H9 (cell line): ENCODE measurements around the gene PLXNA4. TPM values are rescaled to one million over a fixed set of nuclear protein-coding genes. Genes with fewer than 3 reads are reported as not detected.

Experiments
- DNase-seq: peaks from one replicate; pipeline ENCODE4 v3.0.0-alpha.2; 2017
- H2AFZ ChIP-seq: one replicate; pipeline ENCODE4 v1.6.1; 2013; ENCODE audit warnings: mild to moderate bottlenecking, low read length, control low read depth, moderate library complexity
- H2AK5ac ChIP-seq: 2 replicates; pipeline ENCODE4 v1.6.1; 2013; ENCODE audit warnings: low read length, control low read depth, mixed read lengths; ENCODE audit not compliant: insufficient read length
- H2BK120ac ChIP-seq: one replicate; pipeline ENCODE4 v1.6.1; 2013; ENCODE audit warnings: low read depth, mild to moderate bottlenecking, low read length, control low read depth, inconsistent platforms; ENCODE audit not compliant: poor library complexity, severe bottlenecking
- H2BK12ac ChIP-seq: 2 replicates; pipeline ENCODE4 v1.6.1; 2013; ENCODE audit warnings: low read length, control low read depth, mixed read lengths, low read depth; ENCODE audit not compliant: insufficient read length
- H2BK15ac ChIP-seq: 2 replicates; pipeline ENCODE4 v1.6.1; 2013; ENCODE audit warnings: low read depth, low read length, control low read depth
- H2BK20ac ChIP-seq: one replicate; pipeline ENCODE4 v1.6.1; 2013; ENCODE audit warnings: low read depth, mild to moderate bottlenecking, low read length, control low read depth, inconsistent platforms; ENCODE audit not compliant: poor library complexity, severe bottlenecking
- H2BK5ac ChIP-seq: 2 replicates; pipeline ENCODE4 v1.6.1; 2013; ENCODE audit warnings: low read length, control low read depth, mixed read lengths; ENCODE audit not compliant: insufficient read length
- H3K14ac ChIP-seq: 2 replicates; pipeline ENCODE4 v1.6.1; 2013; ENCODE audit warnings: low read length, control low read depth; ENCODE audit not compliant: insufficient read depth
- H3K18ac ChIP-seq: 2 replicates; pipeline ENCODE4 v1.6.1; 2013; ENCODE audit warnings: low read depth, mild to moderate bottlenecking, mixed read lengths, low read length, control low read depth; ENCODE audit not compliant: insufficient read length
- H3K23ac ChIP-seq: 2 replicates; pipeline ENCODE4 v1.6.1; 2013; ENCODE audit warnings: low read length, control low read depth, mixed read lengths, low read depth; ENCODE audit not compliant: insufficient read length
- H3K23me2 ChIP-seq: 2 replicates; pipeline ENCODE4 v1.6.1; 2013; ENCODE audit warnings: low read depth, mild to moderate bottlenecking, mixed read lengths, low read length, control low read depth; ENCODE audit not compliant: insufficient read length, poor library complexity, severe bottlenecking
- H3K27ac ChIP-seq: 2 replicates; pipeline ENCODE4 v1.5.1; 2013; ENCODE audit warnings: low read length, control low read depth, mixed read lengths, low read depth; ENCODE audit not compliant: insufficient read length
- H3K27me3 ChIP-seq: 2 replicates; pipeline ENCODE4 v1.6.1; 2013; ENCODE audit warnings: low read length, control low read depth, inconsistent platforms; ENCODE audit not compliant: insufficient read depth
- H3K4ac ChIP-seq: 2 replicates; pipeline ENCODE4 v1.6.1; 2013; ENCODE audit warnings: low read depth, mild to moderate bottlenecking, control low read depth, inconsistent platforms, low read length, moderate library complexity
- H3K4me1 ChIP-seq: 2 replicates; pipeline ENCODE4 v1.6.1; 2013; ENCODE audit warnings: low read length, control low read depth, inconsistent platforms; ENCODE audit not compliant: insufficient read depth
- H3K4me2 ChIP-seq: 2 replicates; pipeline ENCODE4 v1.6.1; 2013; ENCODE audit warnings: low read length, control low read depth, mixed read lengths; ENCODE audit not compliant: insufficient read length, insufficient read depth
- H3K56ac ChIP-seq: 2 replicates; pipeline ENCODE4 v1.6.1; 2013; ENCODE audit warnings: low read depth, mild to moderate bottlenecking, mixed read lengths, low read length, control low read depth; ENCODE audit not compliant: insufficient read length
- H3K79me1 ChIP-seq: 2 replicates; pipeline ENCODE4 v1.6.1; 2013; ENCODE audit warnings: low read depth, mild to moderate bottlenecking, moderate library complexity, low read length, control low read depth, inconsistent platforms; ENCODE audit not compliant: insufficient read depth, poor library complexity, severe bottlenecking
- H3K79me2 ChIP-seq: 2 replicates; pipeline ENCODE4 v1.6.1; 2013; ENCODE audit warnings: low read length, control low read depth, inconsistent platforms; ENCODE audit not compliant: insufficient read depth
- H3K9ac ChIP-seq: 2 replicates; pipeline ENCODE4 v1.6.1; 2013; ENCODE audit warnings: low read length, control low read depth, mixed read lengths; ENCODE audit not compliant: insufficient read length; ENCODE audit errors: extremely low read depth
- H3K9me3 ChIP-seq: one replicate; pipeline ENCODE4 v1.6.1; 2013; ENCODE audit warnings: low read depth, low read length, inconsistent platforms; ENCODE audit not compliant: control insufficient read depth
- H3T11ph ChIP-seq: one replicate; pipeline ENCODE4 v1.6.1; 2013; ENCODE audit warnings: mild to moderate bottlenecking, low read length, control low read depth, inconsistent platforms
- H4K20me1 ChIP-seq: one replicate; pipeline ENCODE4 v1.6.1; 2013; ENCODE audit not compliant: control insufficient read depth, insufficient read length, insufficient read depth
- H4K5ac ChIP-seq: 2 replicates; pipeline ENCODE4 v1.6.1; 2013; ENCODE audit warnings: low read depth, mild to moderate bottlenecking, mixed read lengths, low read length, control low read depth; ENCODE audit not compliant: insufficient read length
- H4K8ac ChIP-seq: replicated peaks from 2 replicates; pipeline ENCODE4 v1.6.1; 2013; ENCODE audit warnings: low read length, control low read depth, mixed read lengths, low read depth; ENCODE audit not compliant: insufficient read length
- H4K91ac ChIP-seq: 2 replicates; pipeline ENCODE4 v1.6.1; 2013; ENCODE audit warnings: low read depth, mild to moderate bottlenecking, moderate library complexity, mixed read lengths, low read length, control low read depth; ENCODE audit not compliant: insufficient read length
- H3K27ac Mint-ChIP-seq, 3 experiments: 2 replicates in 2 of 3; 3 replicates in 1 of 3; pipeline ENCODE4 v1.8.0; 2020 to 2021; ENCODE audit warnings: mixed read lengths in 3 of 3, mild to moderate bottlenecking in 1 of 3, moderate library complexity in 1 of 3
- H3K27me3 Mint-ChIP-seq: 2 replicates; pipeline ENCODE4 v1.8.0; 2021; ENCODE audit warnings: low read depth, mild to moderate bottlenecking, moderate library complexity, mixed read lengths
- H3K36me3 Mint-ChIP-seq, 3 experiments: 2 replicates in 2 of 3; 3 replicates in 1 of 3; pipeline ENCODE4 v1.8.0; 2020 to 2021; ENCODE audit warnings: low read depth in 3 of 3, mixed read lengths in 3 of 3; ENCODE audit not compliant: insufficient read depth in 1 of 3
- H3K4me1 Mint-ChIP-seq, 2 experiments: 2 replicates each; pipeline ENCODE4 v1.8.0; 2020; ENCODE audit warnings: mixed read lengths in 2 of 2
- H3K4me3 Mint-ChIP-seq, 2 experiments: 2 replicates in 1 of 2; 3 replicates in 1 of 2; pipeline ENCODE4 v1.8.0; 2020 to 2021; ENCODE audit warnings: mild to moderate bottlenecking in 2 of 2, mixed read lengths in 2 of 2, moderate library complexity in 1 of 2
- H3K9me3 Mint-ChIP-seq, 2 experiments: 2 replicates in 1 of 2; 3 replicates in 1 of 2; pipeline ENCODE4 v1.8.0; 2020; ENCODE audit warnings: mild to moderate bottlenecking in 2 of 2, mixed read lengths in 2 of 2, moderate library complexity in 1 of 2
- CTCF ChIP-seq: fragments of 200-600 bp; sonication (generic); conservative IDR thresholded peaks from 3 replicates; pipeline ENCODE4 v1.8.0; 2021; ENCODE audit warnings: antibody characterized with exemption, mild to moderate bottlenecking
- WGBS: extraction: QIAGEN DNeasy Blood & Tissue Kit; methylation state at CpG from one replicate; pipeline ENCODE4 v1.1.7; 2013; ENCODE audit warnings: missing lambda C conversion rate, low lambda C conversion rate, mixed read lengths; ENCODE audit not compliant: insufficient read length; ENCODE audit errors: extremely low coverage; 5-methylcytosine and 5-hydroxymethylcytosine counted together
- total RNA-seq: library from RNA; stranded (reverse); gene quantifications from 2 replicates; pipeline ENCODE4 v1.2.1, GENCODE V29; 2021

The PLXNA4 gene
- total RNA-seq, 1 experiment from 2014 or later = 0.35 TPM

GRCh38 chr7:132125096-132125495 is 451.2 kb downstream of the PLXNA4 start:
- H2BK20ac ChIP-seq = no peak overlapping the region
- H3K4ac ChIP-seq = no peak overlapping the region
- no CpG with 5 or more reads among the region's 3 CpGs for WGBS
- H3K23me2 ChIP-seq = no peaks in the 10 kb centered on the region
- Mint-ChIP-seq H3K27ac (no peak overlapping the region), H3K9me3 (peaks cover 8 to 13% of the 10 kb centered on the region in 2 experiments), H3K36me3 (peaks cover 6 to 14% (median 8%) of the 10 kb centered on the region in 3 experiments; a peak in 6 of 7 replicates), H3K27me3 (peaks cover 8% of the 10 kb centered on the region; the same call in 1 of the 2 replicates), H3K4me3 (no peak overlapping the region), H3K4me1 (peaks cover 12 to 13% of the 10 kb centered on the region in 2 experiments)
- no peak overlapping the region for H3K4me2 ChIP-seq
- H3T11ph ChIP-seq = no peak overlapping the region
- H4K20me1 ChIP-seq = no peaks in the 10 kb centered on the region
- no peak overlapping the region for H2AFZ ChIP-seq
- H3K14ac ChIP-seq = no peak overlapping the region
- H4K91ac ChIP-seq = no peak overlapping the region
- H2BK15ac ChIP-seq = no peak overlapping the region
- H3K18ac ChIP-seq = no peak overlapping the region
- no peaks in the 10 kb centered on the region for H3K79me2 ChIP-seq
- H4K8ac ChIP-seq = no peak overlapping the region
- H2BK120ac ChIP-seq = no peak overlapping the region
- H2BK12ac ChIP-seq = no peak overlapping the region
- no peak overlapping the region for H3K9ac ChIP-seq
- H4K5ac ChIP-seq = no peak overlapping the region
- DNase-seq = no peak
- H2AK5ac ChIP-seq = no peak overlapping the region
- H3K27ac ChIP-seq = no peak overlapping the region
- H2BK5ac ChIP-seq = no peak overlapping the region
- H3K23ac ChIP-seq = no peak overlapping the region
- no peaks in the 10 kb centered on the region for H3K9me3 ChIP-seq
- H3K79me1 ChIP-seq = no peaks in the 10 kb centered on the region
- no peak overlapping the region for H3K56ac ChIP-seq
- H3K4me1 ChIP-seq = no peaks in the 10 kb centered on the region
- no peaks in the 10 kb centered on the region for H3K27me3 ChIP-seq
- no peak for TF ChIP-seq CTCF
